ENCODE measurements around the gene FXYD2. TPM values are rescaled to one million over a fixed set of nuclear protein-coding genes. Genes with fewer than 3 reads are reported as not detected.

Gene FXYD2
- total RNA-seq, 4 donors from 2014 or later, result 0.50 to 3.0 (median 1.2) TPM

GRCh38 chr11:117786135-117786870 lies 38.2 kb downstream of the FXYD2 start:
- Histone ChIP-seq H3K4me1 (no peaks in the 10 kb centered on the region), H3K36me3 (no peaks in the 10 kb centered on the region), H3K4me3 (no peak overlapping the region), H3K9me3 (no peaks in the 10 kb centered on the region), H3K27me3 (peaks cover 33% of the 10 kb centered on the region), H3K27ac (no peak overlapping the region)
- TF ChIP-seq POLR2A (IDR thresholded peaks at IDR 0.05) (no peak), CTCF (IDR thresholded peaks at IDR 0.05) (no peak), EP300 (IDR thresholded peaks at IDR 0.05) (no peak), POLR2AphosphoS5 (IDR thresholded peaks at IDR 0.05) (no peak)
- no peak for ATAC-seq
- WGBS, 2 donors (ENCODE audit: low coverage in 1 of 2), result 64 to 69% methylated on average over 9 to 14 of the region's 14 CpGs

GRCh38 chr11:117782101-117782500 lies 42.4 kb downstream of the FXYD2 start:
- no peak overlapping the region for H3K4me3 ChIP-seq
- 38 to 66% methylated on average over 6 to 10 of the region's 11 CpGs for WGBS, 2 donors (ENCODE audit: low coverage in 1 of 2)
- no peak overlapping the region for H3K27ac ChIP-seq
- peaks cover 47% of the 10 kb centered on the region for H3K27me3 ChIP-seq
- peaks cover 0 to 9% of the 10 kb centered on the region in 2 donors for H3K36me3 ChIP-seq
- ATAC-seq, result no peak
- no peaks in the 10 kb centered on the region for H3K9me3 ChIP-seq
- TF ChIP-seq EP300 (IDR thresholded peaks at IDR 0.05) (no peak), POLR2AphosphoS5 (IDR thresholded peaks at IDR 0.05) (no peak), POLR2A (IDR thresholded peaks at IDR 0.05) (no peak), CTCF (IDR thresholded peaks at IDR 0.05) (no peak)
- no peaks in the 10 kb centered on the region for H3K4me1 ChIP-seq

GRCh38 chr11:117781627-117782026 lies 42.9 kb downstream of the FXYD2 start:
- no peak for ATAC-seq
- no peak for TF ChIP-seq CTCF (IDR thresholded peaks at IDR 0.05)
- TF ChIP-seq EP300 (IDR thresholded peaks at IDR 0.05), result no peak
- TF ChIP-seq POLR2A (IDR thresholded peaks at IDR 0.05), result no peak
- TF ChIP-seq POLR2AphosphoS5 (IDR thresholded peaks at IDR 0.05), result no peak
- Histone ChIP-seq H3K4me3 (no peak overlapping the region), H3K9me3 (no peaks in the 10 kb centered on the region), H3K27me3 (peaks cover 43% of the 10 kb centered on the region), H3K4me1 (no peaks in the 10 kb centered on the region), H3K36me3 (peaks cover 0 to 9% of the 10 kb centered on the region in 2 donors), H3K27ac (no peak overlapping the region)
- WGBS, 2 donors (ENCODE audit: low coverage in 1 of 2), result 74 to 75% methylated on average over 2 to 3 of the region's 4 CpGs

- 89 to 100% methylated on average over 1 to 3 of the region's 26 CpGs for WGBS, 2 donors (ENCODE audit: low coverage in 1 of 2)
Observed at GRCh38 chr11:117780456-117780855, 44.1 kb downstream of the FXYD2 start.

GRCh38 chr11:117774553-117774952 lies 50.0 kb downstream of the FXYD2 start:
- ATAC-seq, result no peak
- TF ChIP-seq EP300 (IDR thresholded peaks at IDR 0.05), result no peak
- TF ChIP-seq POLR2AphosphoS5 (IDR thresholded peaks at IDR 0.05), result no peak
- no peak for TF ChIP-seq POLR2A (IDR thresholded peaks at IDR 0.05)
- TF ChIP-seq CTCF (IDR thresholded peaks at IDR 0.05), result no peak
- H3K4me3 ChIP-seq, result no peak overlapping the region
- 86 to 100% methylated on average over 1 to 3 of the region's 3 CpGs for WGBS, 2 donors (ENCODE audit: low coverage in 1 of 2)
- peaks cover 11% of the 10 kb centered on the region for H3K27me3 ChIP-seq
- H3K36me3 ChIP-seq, result peaks cover 0 to 9% of the 10 kb centered on the region in 2 donors
- H3K9me3 ChIP-seq, result no peaks in the 10 kb centered on the region
- H3K27ac ChIP-seq, result no peak overlapping the region
- H3K4me1 ChIP-seq, result no peaks in the 10 kb centered on the region

More at GRCh38 chr11:117780456-117780855, 44.1 kb downstream of the FXYD2 start:
- no peak overlapping the region for H3K27ac ChIP-seq
- TF ChIP-seq POLR2AphosphoS5 (IDR thresholded peaks at IDR 0.05) (no peak), EP300 (IDR thresholded peaks at IDR 0.05) (no peak)
- no peaks in the 10 kb centered on the region for H3K9me3 ChIP-seq
- H3K4me1 ChIP-seq, result no peaks in the 10 kb centered on the region
- peaks cover 0 to 9% of the 10 kb centered on the region in 2 donors for H3K36me3 ChIP-seq
- no peak overlapping the region for H3K4me3 ChIP-seq
- peaks cover 43% of the 10 kb centered on the region for H3K27me3 ChIP-seq
- ATAC-seq, result no peak
